ENCODE measurements around the gene RHOBTB3. TPM values are rescaled to one million over a fixed set of nuclear protein-coding genes. Genes with fewer than 3 reads are reported as not detected.

RHOBTB3 gene
- total RNA-seq, 1 donor from 2014 or later, result 73.8 TPM

- Mint-ChIP-seq H3K27me3 (ENCODE audit: low read depth, unreplicated experiment) (peaks cover 6% of the 10 kb centered on the region), H3K4me1 (ENCODE audit: low read depth, unreplicated experiment) (peaks cover 10% of the 10 kb centered on the region), H3K36me3 (ENCODE audit: low read depth, unreplicated experiment) (no peaks in the 10 kb centered on the region), H3K27ac (ENCODE audit: unreplicated experiment) (no peak overlapping the region), H3K9me3 (ENCODE audit: unreplicated experiment) (peaks cover 5% of the 10 kb centered on the region), H3K4me3 (ENCODE audit: unreplicated experiment) (no peak overlapping the region)
- FAIRE-seq (no peak), DNase-seq (ENCODE audit: low read depth) (no peak)
- no peak overlapping the region for H3K4me2 ChIP-seq (ENCODE audit: low read length)
- no peak overlapping the region for H3K9ac ChIP-seq (ENCODE audit: low read length)
- H3K79me2 ChIP-seq (ENCODE audit: insufficient read depth, low read length), result no peaks in the 10 kb centered on the region
- H3K4me1 ChIP-seq (ENCODE audit: insufficient read depth, low read length), result peaks cover 10% of the 10 kb centered on the region
- no peak overlapping the region for H3K27ac ChIP-seq (ENCODE audit: low read depth, low read length)
- no peak for TF ChIP-seq CTCF (IDR thresholded peaks at IDR 0.05; ENCODE audit: insufficient read depth, low read depth, low read length)
- no peak for TF ChIP-seq EZH2 (IDR thresholded peaks at IDR 0.05; ENCODE audit: insufficient read depth, low read length)
- no peak overlapping the region for H2AFZ ChIP-seq (ENCODE audit: low read depth, low read length)
- H4K20me1 ChIP-seq (ENCODE audit: insufficient read depth, low read length), result no peaks in the 10 kb centered on the region
- no peaks in the 10 kb centered on the region for H3K36me3 ChIP-seq (ENCODE audit: insufficient read depth, low read length)
- H3K9me3 ChIP-seq (ENCODE audit: insufficient read depth, low read depth, low read length), result no peaks in the 10 kb centered on the region
- no peaks in the 10 kb centered on the region for H3K27me3 ChIP-seq (ENCODE audit: insufficient read depth, low read length)
- no peak overlapping the region for H3K4me3 ChIP-seq (ENCODE audit: insufficient read depth, low read depth, low read length)
Measured at GRCh38 chr5:95839658-95840057, 108.5 kb downstream of the RHOBTB3 start.

DNA sequence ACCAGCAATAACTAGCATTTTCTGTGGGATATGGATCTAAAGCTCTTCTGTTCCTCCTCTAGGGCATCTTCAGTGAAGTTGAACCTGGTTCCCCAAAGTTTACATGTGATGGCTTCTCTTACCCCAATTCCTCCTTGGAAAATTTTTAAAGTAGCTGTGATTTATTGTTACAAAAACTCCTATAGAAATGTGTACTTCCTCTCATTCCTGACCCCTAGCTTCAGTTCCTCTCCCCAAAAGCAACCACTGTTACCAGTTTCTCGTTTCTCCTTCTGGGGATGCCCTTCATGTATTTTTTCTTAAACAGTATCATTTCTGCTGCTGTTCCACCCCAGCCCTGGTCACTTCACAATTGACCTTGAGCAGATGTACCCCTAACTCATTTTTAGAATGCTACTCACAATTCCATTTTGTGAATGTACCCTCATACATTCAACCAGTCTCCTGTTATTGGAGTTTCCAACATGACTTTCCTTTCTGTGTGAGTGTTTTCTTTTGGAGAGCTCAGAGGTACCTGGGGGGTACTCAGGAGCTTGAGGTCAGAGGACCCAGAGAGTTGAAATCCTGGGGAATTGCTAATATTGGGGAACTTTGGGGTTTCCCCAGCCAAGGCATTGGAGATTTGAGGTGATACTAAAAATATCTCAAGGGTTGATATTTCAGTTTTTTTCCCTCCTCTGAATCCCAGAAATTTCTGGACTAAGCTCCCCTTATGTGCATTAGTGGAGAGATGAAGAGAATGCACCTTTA lies 110.0 kb downstream of the RHOBTB3 start:
- Histone ChIP-seq H3K27ac (ENCODE audit: low read depth, low read length) (no peak overlapping the region), H4K20me1 (ENCODE audit: insufficient read depth, low read length) (no peaks in the 10 kb centered on the region), H3K9ac (ENCODE audit: low read length) (no peak overlapping the region), H3K79me2 (ENCODE audit: insufficient read depth, low read length) (no peaks in the 10 kb centered on the region), H3K9me3 (ENCODE audit: insufficient read depth, low read depth, low read length) (no peaks in the 10 kb centered on the region), H2AFZ (ENCODE audit: low read depth, low read length) (no peak overlapping the region), H3K4me1 (ENCODE audit: insufficient read depth, low read length) (peaks cover 8% of the 10 kb centered on the region), H3K36me3 (ENCODE audit: insufficient read depth, low read length) (no peaks in the 10 kb centered on the region), H3K27me3 (ENCODE audit: insufficient read depth, low read length) (no peaks in the 10 kb centered on the region), H3K4me2 (ENCODE audit: low read length) (no peak overlapping the region), H3K4me3 (ENCODE audit: insufficient read depth, low read depth, low read length) (no peak overlapping the region)
- no peak overlapping the region for H3K4me3 Mint-ChIP-seq (ENCODE audit: unreplicated experiment)
- H3K9me3 Mint-ChIP-seq (ENCODE audit: unreplicated experiment), result peaks cover 5% of the 10 kb centered on the region
- H3K36me3 Mint-ChIP-seq (ENCODE audit: low read depth, unreplicated experiment), result no peaks in the 10 kb centered on the region
- no peak for TF ChIP-seq CTCF (IDR thresholded peaks at IDR 0.05; ENCODE audit: insufficient read depth, low read depth, low read length)
- no peak for TF ChIP-seq EZH2 (IDR thresholded peaks at IDR 0.05; ENCODE audit: insufficient read depth, low read length)
- DNase-seq (ENCODE audit: low read depth) (no peak), FAIRE-seq (no peak)
- H3K27ac Mint-ChIP-seq (ENCODE audit: unreplicated experiment), result no peak overlapping the region
- H3K27me3 Mint-ChIP-seq (ENCODE audit: low read depth, unreplicated experiment), result peaks cover 6% of the 10 kb centered on the region
- peaks cover 10% of the 10 kb centered on the region for H3K4me1 Mint-ChIP-seq (ENCODE audit: low read depth, unreplicated experiment)

Data from astrocyte (in vitro differentiated cells and primary cell).